GM19324 (cell line): ENCODE measurements around the gene NAB2.

Experiments
- ATAC-seq: cut with Tn5 transposase; IDR thresholded peaks from one replicate; pipeline ENCODE4 v1.9.1; 2021; ENCODE audit warnings: mild to moderate bottlenecking, moderate library complexity; ENCODE audit not compliant: unreplicated experiment, low FRiP score

The NAB2 gene

GRCh38 chr12:57093415-57094207, 4.7 kb downstream of the NAB2 start:
- no peak for ATAC-seq

GRCh38 chr12:57094208-57095160, 5.6 kb downstream of the NAB2 start:
- no peak for ATAC-seq

GRCh38 chr12:57095440-57095839, 6.5 kb downstream of the NAB2 start:
- no peak for ATAC-seq

- no peak for ATAC-seq
These were observed 7.2 kb downstream of the NAB2 start for GRCh38 chr12:57096099-57096572.

- ATAC-seq = no peak
These were observed 8.0 kb downstream of the NAB2 start for GRCh38 chr12:57096748-57097553.

- ATAC-seq = no peak
These were observed 8.6 kb downstream of the NAB2 start for GRCh38 chr12:57097554-57097835.

- no peak for ATAC-seq
These were observed 9.6 kb downstream of the NAB2 start for GRCh38 chr12:57098546-57098945.

- no peak for ATAC-seq
These were observed 10.3 kb downstream of the NAB2 start for GRCh38 chr12:57099047-57099714.

- ATAC-seq = no peak
These were observed 10.9 kb downstream of the NAB2 start for GRCh38 chr12:57099766-57100165.

GRCh38 chr12:57101892-57102695, 13.2 kb downstream of the NAB2 start:
- ATAC-seq = no peak

- ATAC-seq = no peak
These were observed 14.9 kb downstream of the NAB2 start for GRCh38 chr12:57103856-57104255.

- no peak for ATAC-seq
These were observed 15.5 kb downstream of the NAB2 start for GRCh38 chr12:57104292-57104910.

- no peak for ATAC-seq
These were observed 16.3 kb downstream of the NAB2 start for GRCh38 chr12:57105011-57105753.

GRCh38 chr12:57106021-57106708, 17.3 kb downstream of the NAB2 start:
- ATAC-seq = no peak

- no peak for ATAC-seq
These were observed 18.7 kb downstream of the NAB2 start for GRCh38 chr12:57107456-57108155.

GRCh38 chr12:57109207-57110103, 20.5 kb downstream of the NAB2 start:
- ATAC-seq = no peak
